Vagina (tissue), 2 donors: ENCODE data around the gene BBS5.

ENCODE experiments used
- CTCF ChIP-seq, 3 experiments: fragments of 450-650 bp in 2 of 3; fragments of 200-600 bp in 1 of 3; sonication (generic) in 1 of 3; IDR thresholded peaks; one replicate each; pipeline ENCODE4 v1.5.1; 2017 to 2019; ENCODE audit warnings: antibody characterized with exemption in 3 of 3, mild to moderate bottlenecking in 2 of 3, moderate library complexity in 2 of 3
- POLR2A ChIP-seq, 2 donors: fragments of 450-650 bp; IDR thresholded peaks; one replicate each; pipeline ENCODE4 v1.6.1; 2017; ENCODE audit warnings: antibody characterized with exemption in 2 of 2, mild to moderate bottlenecking in 2 of 2, moderate library complexity in 2 of 2
- POLR2AphosphoS5 ChIP-seq, 2 donors: sonication (generic); formaldehyde crosslinking; IDR thresholded peaks; one replicate each; pipeline ENCODE4 v1.9.0; 2017; ENCODE audit warnings: antibody characterized with exemption in 2 of 2, mild to moderate bottlenecking in 2 of 2, low read depth in 1 of 2; ENCODE audit not compliant: insufficient read depth in 1 of 2

GRCh38 chr2:169461143-169461542, 18.2 kb upstream of the BBS5 start:
- no peak for TF ChIP-seq CTCF (IDR thresholded peaks at IDR 0.05)
- TF ChIP-seq POLR2A (IDR thresholded peaks at IDR 0.05): no peak
- no peak for TF ChIP-seq POLR2AphosphoS5 (IDR thresholded peaks at IDR 0.05; ENCODE audit: insufficient read depth in 1 of 2, low read depth in 1 of 2)
